Uterus (tissue), 4 donors: ENCODE data around the gene FMNL2. TPM values are rescaled to one million over a fixed set of nuclear protein-coding genes. Genes with fewer than 3 reads are reported as not detected.

Source experiments
- DNase-seq, 2 donors: peaks; one replicate each; pipeline ENCODE4 v3.0.0-alpha.2; 2019 to 2020
- H3K27ac ChIP-seq, 2 donors: fragments of 200-600 bp; sonication (generic); 1 replicate in 1 of 2; 2 replicates in 1 of 2; pipeline ENCODE4 v1.5.1; 2016 to 2018
- H3K27me3 ChIP-seq, 2 donors: fragments of 200-600 bp; sonication (generic); one replicate each; pipeline ENCODE4 v1.5.1; 2018 to 2019; ENCODE audit warnings: control low read depth in 1 of 2
- H3K36me3 ChIP-seq, 2 donors: fragments of 200-600 bp; sonication (generic); one replicate each; pipeline ENCODE4 v1.5.1; 2019; ENCODE audit warnings: control low read depth in 1 of 2
- H3K4me1 ChIP-seq, 2 donors: fragments of 200-600 bp; sonication (generic); one replicate each; pipeline ENCODE4 v1.5.1; 2018 to 2019; ENCODE audit warnings: control low read depth in 1 of 2
- H3K4me3 ChIP-seq, 2 donors: fragments of 200-600 bp; sonication (generic); 1 replicate in 1 of 2; 2 replicates in 1 of 2; pipeline ENCODE4 v1.5.1; 2018 to 2019; ENCODE audit warnings: mild to moderate bottlenecking in 1 of 2
- H3K9me3 ChIP-seq, 2 donors: fragments of 200-600 bp; sonication (generic); one replicate each; pipeline ENCODE4 v1.5.1; 2019; ENCODE audit warnings: control low read depth in 1 of 2
- CTCF ChIP-seq, 4 experiments: fragments of 200-600 bp in 2 of 4; fragments of 450-650 bp in 2 of 4; sonication (generic) in 2 of 4; IDR thresholded peaks; one replicate each; pipeline ENCODE4 v1.5.1; 2016 to 2019; ENCODE audit warnings: antibody characterized with exemption in 4 of 4, mild to moderate bottlenecking in 2 of 4, moderate library complexity in 1 of 4
- POLR2A ChIP-seq, 2 donors: fragments of 450-650 bp; IDR thresholded peaks; one replicate each; pipeline ENCODE4 v1.6.1; 2016; ENCODE audit warnings: antibody characterized with exemption in 2 of 2, mild to moderate bottlenecking in 1 of 2, moderate library complexity in 1 of 2
- intact Hi-C: fragments of 100-400 bp; cut with DNase I; formaldehyde crosslinking; loops from one replicate; pipeline ENCODE4 v1.15.1; 2023; ENCODE audit warnings: low total_unique reads
- total RNA-seq, 4 donors: library from RNA; depleted of rRNA in 3 of 4; stranded (reverse); fragments of >200 nt in 3 of 4; gene quantifications; one replicate each; pipeline versions ENCODE4 v1.1.0 to v1.2.4, GENCODE V29; 2014 to 2023
- donor health status: DM: yes; HTN: yes; CAD: no.

The FMNL2 gene
- total RNA-seq, 4 donors from 2014 or later = 10.0 to 66.9 (median 33.4) TPM

- Histone ChIP-seq H3K4me3 (no peak overlapping the region), H3K36me3 (no peaks in the 10 kb centered on the region)
- intact Hi-C loops = loop anchor here (10.0 kb wide), 1 partner anchor 298 kb away; the partner anchor contains the start of gene FMNL2
Measured at GRCh38 chr2:152632736-152633135, 297.8 kb downstream of the FMNL2 start.

GRCh38 chr2:152635635-152636298 is 300.8 kb downstream of the FMNL2 start:
- Histone ChIP-seq H3K4me3 (no peak overlapping the region), H3K36me3 (no peaks in the 10 kb centered on the region), H3K9me3 (no peaks in the 10 kb centered on the region), H3K27me3 (no peaks in the 10 kb centered on the region), H3K4me1 (no peaks in the 10 kb centered on the region), H3K27ac (no peak overlapping the region)
- DNase-seq = peak; percentile 35 to 60
- intact Hi-C loops = loop anchor here (5.0 to 10.0 kb wide), 2 partner anchors 301 to 453 kb away; partner anchors contain the start of gene FMNL2
- TF ChIP-seq POLR2A (IDR thresholded peaks at IDR 0.05) (no peak), CTCF (IDR thresholded peaks at IDR 0.05) (peak; percentile 68 to 81 (median 70))

More at GRCh38 chr2:152632736-152633135, 297.8 kb downstream of the FMNL2 start:
- TF ChIP-seq CTCF (IDR thresholded peaks at IDR 0.05) (no peak), POLR2A (IDR thresholded peaks at IDR 0.05) (no peak)
- Histone ChIP-seq H3K9me3 (no peaks in the 10 kb centered on the region), H3K27me3 (no peaks in the 10 kb centered on the region), H3K27ac (no peak overlapping the region), H3K4me1 (no peaks in the 10 kb centered on the region)
- no peak for DNase-seq

- no peak overlapping the region for H3K4me3 ChIP-seq
- no peaks in the 10 kb centered on the region for H3K27me3 ChIP-seq
- H3K4me1 ChIP-seq = no peaks in the 10 kb centered on the region
- no peak for TF ChIP-seq POLR2A (IDR thresholded peaks at IDR 0.05)
- no peak for TF ChIP-seq CTCF (IDR thresholded peaks at IDR 0.05)
- H3K27ac ChIP-seq = no peak overlapping the region
- H3K9me3 ChIP-seq = no peaks in the 10 kb centered on the region
- no peak for DNase-seq
- intact Hi-C loops = loop anchor here (5.0 to 10.0 kb wide), 2 partner anchors 302 to 455 kb away; partner anchors contain the start of gene FMNL2
- no peaks in the 10 kb centered on the region for H3K36me3 ChIP-seq
Measured at GRCh38 chr2:152637251-152637650, 302.3 kb downstream of the FMNL2 start.

GRCh38 chr2:152638056-152638455 is 303.1 kb downstream of the FMNL2 start:
- Histone ChIP-seq H3K36me3 (no peaks in the 10 kb centered on the region), H3K27ac (no peak overlapping the region)
- intact Hi-C loops = loop anchor here (5.0 to 10.0 kb wide), 2 partner anchors 303 to 456 kb away; partner anchors contain the start of gene FMNL2

More at GRCh38 chr2:152638056-152638455, 303.1 kb downstream of the FMNL2 start:
- H3K9me3 ChIP-seq = no peaks in the 10 kb centered on the region
- no peaks in the 10 kb centered on the region for H3K4me1 ChIP-seq
- DNase-seq = no peak
- no peaks in the 10 kb centered on the region for H3K27me3 ChIP-seq
- TF ChIP-seq CTCF (IDR thresholded peaks at IDR 0.05) (no peak), POLR2A (IDR thresholded peaks at IDR 0.05) (no peak)
- H3K4me3 ChIP-seq = no peak overlapping the region
